Measurements from ENCODE around the gene KLHDC4.

KLHDC4 gene

DNA sequence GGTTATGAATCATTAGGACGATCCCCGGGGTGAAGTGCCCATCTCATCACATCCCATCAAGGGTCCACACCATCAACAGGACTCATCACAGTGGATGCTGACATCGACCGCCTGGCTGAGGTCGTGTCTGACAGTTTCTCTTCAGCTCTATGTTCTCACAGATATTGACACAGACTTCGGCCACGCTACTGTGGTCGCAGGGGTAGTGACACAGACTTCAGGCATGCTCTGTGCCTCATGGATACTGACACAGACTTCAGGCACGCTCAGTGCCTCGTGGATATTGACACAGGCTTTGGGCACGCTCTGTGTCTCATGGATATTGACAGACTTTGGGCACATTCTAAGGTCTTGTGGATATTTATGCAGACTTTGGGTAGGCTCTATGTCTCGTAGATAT is 50.1 kb downstream of the KLHDC4 start:
- DNase-seq: no peak

DNA sequence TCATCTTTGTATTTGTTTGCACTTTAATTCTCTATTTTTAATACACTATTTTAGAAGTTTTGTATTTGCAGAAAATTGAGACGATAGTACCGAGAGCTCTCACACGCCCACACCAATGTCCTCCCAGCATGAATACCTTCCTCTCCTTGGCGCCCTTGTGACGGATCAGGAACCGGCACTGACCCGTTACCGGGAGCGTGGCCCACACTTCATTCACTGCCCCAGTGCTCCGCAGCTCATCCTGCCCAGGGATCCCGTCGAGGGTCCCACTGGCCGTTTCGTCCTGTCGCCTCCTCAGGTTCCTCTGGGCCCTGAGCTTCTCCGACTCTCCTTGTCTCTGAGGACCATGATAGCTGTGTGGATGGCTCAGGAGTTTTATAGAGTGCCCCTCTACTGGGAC is 50.6 kb downstream of the KLHDC4 start:
- DNase-seq: no peak

DNA sequence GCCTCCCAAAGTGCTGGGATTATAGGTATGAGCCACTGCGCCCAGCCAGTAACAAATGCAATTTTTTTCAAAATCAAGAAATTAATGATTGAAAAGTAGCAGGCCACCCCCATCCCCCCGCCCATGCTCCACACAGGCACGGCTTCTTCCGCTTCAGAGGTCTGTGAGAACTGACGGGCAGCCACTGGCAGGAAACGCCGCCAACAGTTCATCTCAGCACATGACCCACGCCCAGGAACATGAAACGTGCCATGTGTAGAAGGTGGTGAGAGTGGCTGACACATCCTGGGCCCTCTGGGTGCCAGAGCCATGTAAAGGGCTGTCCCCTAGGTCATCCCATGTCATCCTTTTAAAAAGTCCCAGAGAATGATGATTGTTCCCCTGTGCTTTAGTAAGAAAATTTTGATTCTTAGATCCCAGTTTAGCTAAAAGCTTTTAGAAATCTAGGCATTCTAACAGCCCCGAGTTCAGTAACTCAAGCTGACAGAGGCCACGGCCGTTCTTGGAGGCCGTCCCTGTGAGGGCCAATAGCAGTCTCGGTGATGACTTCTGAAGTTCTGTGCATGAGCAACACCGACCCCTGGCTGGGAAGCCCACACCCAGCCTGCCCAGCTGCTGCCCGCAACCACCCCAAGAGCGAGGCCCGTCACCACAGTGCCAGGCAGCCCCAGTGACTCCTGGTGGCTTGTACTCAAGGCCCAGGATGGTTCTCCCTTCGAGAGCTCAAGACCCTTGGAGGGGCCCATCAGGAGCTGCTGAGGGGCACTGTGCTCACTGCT is 52.1 kb downstream of the KLHDC4 start:
- DNase-seq: peak; percentile 12

DNA sequence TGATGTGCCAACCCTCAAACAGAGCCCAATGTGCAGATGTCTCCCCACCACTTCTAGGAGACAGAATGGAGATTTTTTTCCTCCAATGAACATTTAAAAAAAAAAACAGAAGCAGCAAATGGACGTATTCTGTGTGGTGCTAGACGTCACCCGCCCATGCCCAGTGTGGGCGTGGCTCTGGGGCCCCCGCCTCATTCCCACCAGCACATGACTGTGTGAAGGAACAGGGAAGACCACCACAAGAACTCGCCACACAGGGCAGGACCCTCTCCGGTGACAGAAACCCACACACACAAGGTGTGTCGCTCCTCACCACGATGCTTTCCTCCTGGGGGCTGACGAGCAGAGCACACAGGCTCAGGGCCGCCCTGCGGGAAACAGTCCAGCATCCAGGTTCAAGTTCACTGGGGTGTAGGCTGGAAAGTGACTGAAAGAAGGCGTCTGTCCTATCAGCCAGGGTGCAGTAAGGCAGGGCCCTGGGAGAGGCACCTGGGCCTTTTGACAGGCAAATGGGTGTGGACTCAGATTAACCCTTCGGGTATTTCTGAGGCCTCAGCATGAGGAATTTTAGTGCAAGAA is 53.5 kb downstream of the KLHDC4 start:
- no peak for DNase-seq

DNA sequence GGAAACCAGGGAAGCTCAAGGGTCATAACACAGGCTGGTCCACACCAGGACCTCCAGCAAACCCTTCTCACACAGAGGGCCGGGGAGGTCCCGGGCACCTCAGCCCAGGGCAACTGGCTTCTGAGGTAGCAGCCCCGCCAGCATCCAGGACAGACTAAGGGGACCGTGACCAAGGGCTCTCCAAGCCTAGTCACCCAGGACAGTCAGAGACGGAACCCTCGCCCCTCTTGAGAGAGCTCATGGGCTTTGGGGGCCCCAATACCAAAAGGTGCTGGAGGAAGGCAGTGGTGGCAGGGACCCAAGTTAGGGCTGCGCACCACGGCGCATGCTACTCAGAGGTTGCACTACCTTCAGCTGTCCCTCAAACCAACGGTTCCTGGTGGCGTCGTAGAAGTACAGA is 54.9 kb downstream of the KLHDC4 start:
- no peak for DNase-seq

DNA sequence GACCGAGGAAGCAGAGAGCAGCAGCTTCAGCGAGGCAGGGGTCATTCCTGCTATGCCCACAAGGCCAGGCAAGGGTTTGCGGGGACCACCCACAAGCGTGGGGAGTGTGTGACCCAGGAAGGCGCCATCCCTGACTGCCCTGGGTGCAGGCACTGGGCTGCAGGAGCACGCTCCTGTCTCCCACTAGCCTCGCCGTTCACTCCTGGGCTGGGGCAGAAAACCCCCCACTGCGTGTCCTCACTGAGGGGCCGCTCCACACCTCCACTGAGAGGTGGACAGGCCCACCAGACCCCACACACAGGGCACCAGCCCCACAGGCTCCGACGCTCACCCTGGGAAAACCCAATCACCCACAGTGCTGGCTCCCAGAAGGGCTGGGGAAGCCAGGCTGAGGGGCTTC is 56.1 kb downstream of the KLHDC4 start:
- DNase-seq: no peak

DNA sequence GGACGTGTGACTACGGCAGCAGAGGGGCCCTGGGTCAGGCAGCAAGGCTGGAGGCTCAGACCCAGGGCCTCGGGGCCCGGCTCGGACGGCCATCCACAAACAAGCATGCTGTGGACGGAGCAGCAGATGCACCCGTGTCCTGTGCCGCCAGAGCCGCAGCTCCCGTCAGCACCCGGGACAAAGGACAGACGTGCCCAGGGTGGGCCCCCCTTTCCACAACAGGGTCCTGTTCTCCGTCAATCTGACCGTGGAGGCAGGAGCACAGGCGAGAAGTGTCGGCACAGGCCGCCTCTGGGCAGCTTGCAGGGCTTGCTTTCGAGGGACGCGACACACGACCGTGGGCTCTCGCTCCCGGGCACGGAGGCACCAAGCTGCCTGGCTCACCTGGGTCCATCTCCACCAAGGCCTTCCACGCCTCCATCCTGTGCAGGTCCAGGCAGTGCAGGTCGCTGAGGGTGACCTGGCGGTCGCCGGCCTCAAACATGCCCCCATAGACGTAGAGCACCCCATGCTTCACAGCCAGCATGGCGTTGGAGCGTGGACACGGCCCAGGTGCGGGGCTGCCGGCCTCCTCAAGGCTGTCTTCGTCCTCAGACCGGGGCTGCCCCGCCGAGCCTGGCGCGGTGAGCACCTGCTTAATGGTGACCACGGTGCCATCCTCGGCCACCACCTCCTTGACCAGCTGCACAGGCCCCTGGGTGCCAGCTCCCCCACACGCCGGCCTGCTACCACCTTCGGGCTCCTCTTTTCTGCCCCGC is 56.7 kb downstream of the KLHDC4 start:
- DNase-seq: no peak

DNA sequence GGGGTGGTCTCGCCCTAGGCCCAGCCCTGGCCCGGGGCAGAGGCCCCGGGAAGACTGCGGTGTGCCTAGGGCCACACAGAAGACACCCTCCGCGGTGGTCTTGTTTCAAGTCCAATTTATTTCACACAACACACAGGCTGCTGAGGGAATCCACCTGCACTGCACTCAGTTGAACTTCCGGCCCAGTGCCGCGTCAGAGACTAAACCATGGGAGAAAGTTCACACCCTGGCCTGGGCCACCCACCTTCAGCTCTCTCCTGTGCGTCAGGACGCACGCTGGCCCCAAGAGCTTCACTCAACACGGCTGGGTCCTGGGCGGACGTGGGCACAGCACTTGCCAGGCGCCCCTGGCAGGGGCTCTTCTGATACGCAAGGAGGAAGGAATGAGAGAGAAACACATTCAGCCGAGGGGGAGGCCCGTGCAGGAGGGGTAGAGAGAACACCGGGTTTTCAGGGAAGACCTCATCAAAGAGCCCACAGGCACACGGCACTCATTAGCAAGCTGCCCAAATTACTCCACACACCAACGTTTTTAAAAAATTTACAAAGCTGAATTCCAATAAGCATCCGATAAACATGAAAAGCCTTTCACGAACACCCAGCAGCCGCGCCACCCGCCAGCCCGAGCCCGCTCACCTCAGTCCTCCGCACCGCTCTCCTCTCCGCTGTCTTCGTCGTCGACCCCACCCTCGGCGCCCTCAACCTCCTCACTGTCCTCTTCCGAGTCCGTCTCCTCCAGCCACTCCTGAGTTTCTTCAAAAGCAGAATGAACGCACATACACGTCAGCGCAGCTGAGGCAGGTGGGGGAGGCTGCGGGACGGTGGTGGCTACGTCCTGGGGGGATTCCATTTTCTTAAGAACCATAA is 57.8 kb downstream of the KLHDC4 start:
- DNase-seq: no peak

DNA sequence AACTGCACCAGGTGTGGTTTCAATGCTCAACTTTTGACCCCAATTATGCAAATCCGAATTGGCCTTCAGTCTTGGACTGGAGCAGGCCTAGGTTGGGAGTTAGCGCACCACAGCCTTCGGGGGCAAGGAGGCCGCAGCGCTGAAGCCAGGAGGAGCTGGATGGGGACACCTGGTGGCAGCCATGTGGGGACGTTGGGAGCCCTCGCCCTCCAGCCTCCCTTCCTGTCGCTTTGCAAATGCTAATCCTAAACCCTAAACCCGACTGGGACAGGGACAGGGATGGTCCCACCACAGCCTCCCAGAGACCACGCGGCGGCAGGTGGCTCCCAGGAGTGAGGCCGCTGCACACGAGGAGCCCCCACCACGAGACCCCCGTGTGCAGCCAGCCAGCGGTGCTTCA is 58.7 kb downstream of the KLHDC4 start:
- DNase-seq: no peak

DNA sequence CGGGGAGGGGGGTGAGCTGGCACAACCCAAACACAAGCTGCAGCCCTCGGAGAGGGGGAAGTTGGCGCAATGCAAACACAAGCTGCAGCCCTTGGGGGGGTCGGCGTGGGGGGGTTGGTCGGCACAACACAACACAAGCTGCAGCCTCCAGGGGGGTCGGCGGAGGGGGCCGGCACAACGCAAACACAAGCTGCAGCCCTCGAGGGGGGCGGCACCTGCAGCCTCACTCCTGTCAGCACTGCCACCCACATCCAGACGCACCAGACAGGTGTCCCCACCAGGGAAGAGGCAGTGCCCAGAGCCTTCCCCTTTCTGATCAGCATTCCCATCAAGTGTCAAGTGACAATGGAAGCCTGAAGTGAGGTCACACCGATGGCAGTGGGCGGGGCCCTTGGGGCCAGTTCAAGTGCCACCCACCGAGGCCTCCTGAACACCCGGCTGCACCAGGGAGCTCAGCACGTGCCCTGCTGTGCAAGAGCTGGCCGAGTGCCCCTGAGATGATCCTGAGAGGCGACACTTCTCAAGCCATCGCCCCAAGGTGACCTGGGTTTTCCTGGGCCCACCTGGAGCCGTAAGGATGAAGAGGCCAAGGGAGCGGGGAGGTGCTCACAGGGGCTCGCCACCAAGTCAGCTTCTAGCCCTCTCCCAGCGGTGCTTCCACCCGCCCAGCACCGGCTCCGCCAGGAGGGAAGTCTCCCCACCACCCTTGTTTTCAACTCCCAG is 59.3 kb downstream of the KLHDC4 start:
- DNase-seq: no peak

DNA sequence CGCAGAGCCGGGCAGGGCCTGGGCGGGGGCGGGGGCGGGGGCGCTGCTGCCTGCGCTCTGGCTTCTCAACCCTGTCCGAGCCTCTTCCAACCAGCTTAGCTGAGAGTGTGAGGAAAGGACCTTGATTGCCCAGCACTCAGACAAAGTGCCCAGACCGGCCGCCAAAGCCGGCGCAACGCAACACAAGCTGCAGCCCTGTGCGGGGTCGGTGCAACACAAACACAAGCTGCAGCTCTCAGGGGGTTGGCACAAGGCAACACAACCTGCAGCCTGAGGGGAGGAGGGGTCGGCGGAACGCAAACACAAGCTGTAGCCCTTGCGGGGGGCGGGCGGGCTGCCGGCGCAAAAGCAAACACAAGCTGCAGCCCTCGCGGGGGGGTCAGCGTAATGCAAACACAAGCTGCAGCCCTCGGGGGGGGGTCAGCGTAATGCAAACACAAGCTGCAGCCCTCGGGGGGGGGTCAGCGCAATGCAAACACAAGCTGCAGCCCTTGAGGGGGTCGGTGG is 60.0 kb downstream of the KLHDC4 start:
- no peak for DNase-seq

DNA sequence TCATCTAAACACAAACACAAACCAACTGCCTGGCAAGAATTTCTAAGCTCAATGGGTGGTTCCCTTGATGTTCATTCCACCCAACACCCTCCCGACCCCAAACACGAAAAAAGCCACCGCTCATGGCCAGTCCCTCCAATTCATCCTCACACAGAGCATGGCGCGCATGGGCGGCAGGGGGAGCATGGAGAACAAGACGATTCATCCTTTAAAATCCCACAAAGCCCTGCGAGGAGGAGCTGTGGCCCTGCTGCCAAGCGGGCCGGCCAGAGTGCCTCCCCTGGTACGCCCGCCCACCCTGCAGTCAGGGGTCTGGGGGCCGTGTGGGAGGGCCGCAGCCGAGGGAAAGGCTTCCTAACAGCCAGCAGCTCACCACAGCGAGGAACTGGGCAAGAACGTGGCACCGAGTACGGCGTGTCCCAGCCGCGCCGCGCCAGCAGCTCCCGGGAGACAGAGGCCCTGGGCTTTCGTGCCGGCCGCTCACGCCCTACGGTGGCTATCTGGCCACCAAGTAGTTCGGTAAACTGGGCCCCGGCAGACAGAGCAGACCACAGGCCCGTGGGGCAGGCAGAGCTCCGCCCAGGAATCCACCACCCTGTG is 60.9 kb downstream of the KLHDC4 start:
- DNase-seq: no peak

DNA sequence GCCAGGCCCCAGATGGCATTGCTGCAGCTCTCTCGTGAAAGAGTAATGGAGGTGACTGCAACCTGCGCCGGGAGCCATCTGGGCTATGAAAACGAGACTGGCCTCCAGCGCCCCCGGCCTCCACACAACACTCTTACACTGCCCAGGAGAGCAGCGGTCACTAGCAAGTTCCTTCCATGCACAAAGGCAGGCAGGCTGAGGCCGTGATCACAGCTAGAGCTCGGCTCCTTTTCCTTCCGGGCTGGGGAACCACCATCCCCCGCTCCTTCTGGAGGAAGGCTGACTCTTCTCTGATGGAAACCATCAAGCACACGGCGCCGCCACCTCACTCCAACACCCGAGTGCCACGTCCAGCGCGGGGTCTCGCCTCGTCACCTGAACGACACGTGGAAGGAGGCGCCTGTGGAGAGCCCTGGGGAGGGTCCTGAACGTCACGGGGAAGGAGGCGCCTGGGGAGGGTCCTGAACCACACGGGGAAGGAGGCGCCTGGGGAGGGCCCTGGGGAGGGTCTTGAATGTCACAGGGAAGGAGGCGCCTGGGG is 61.9 kb downstream of the KLHDC4 start:
- no peak for DNase-seq

DNA sequence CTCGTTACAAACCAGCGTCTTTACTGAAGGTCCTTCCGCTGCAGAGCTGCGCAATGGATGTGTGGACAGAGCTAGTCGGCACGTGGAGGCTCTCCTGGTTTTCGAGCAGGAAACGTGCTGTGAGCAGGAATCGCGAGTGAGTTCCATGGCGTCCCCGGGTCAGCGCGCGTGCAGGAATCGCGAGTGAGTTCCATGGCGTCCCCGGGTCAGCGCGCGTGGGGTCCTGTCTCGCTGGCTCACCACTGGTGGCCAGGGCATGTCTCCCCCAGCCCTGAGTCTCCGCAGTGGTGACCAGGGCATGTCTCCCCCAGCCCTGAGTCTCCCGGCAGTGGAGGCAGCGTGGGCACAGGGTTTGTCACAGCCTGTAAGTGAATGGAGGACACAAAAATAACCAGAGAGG is 62.7 kb downstream of the KLHDC4 start:
- no peak for DNase-seq

DNA sequence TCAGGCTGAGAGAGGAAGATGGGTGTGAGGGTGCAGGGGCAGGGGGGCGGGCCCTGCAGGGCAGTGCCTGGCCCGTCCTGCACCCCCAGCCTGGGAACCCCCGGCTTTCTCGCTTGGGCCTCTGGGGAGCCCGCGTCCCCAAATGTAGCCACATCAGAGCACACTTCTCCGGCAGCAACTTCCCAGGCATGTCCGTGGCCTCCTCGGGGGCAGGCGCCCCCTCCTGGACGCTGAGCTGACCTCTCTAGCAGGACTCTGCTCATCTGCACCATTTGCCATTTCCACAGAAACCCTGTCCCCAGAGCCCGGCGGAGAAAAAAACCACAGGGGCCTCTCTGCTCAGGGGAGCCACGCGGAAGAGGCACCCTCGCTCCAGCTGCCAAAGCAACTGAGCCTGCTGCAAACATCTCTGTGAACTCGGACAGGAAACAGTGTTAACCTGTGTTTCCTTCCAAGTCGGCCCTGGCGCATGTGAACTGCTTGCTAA is 63.4 kb downstream of the KLHDC4 start:
- DNase-seq: peak; percentile 7

DNA sequence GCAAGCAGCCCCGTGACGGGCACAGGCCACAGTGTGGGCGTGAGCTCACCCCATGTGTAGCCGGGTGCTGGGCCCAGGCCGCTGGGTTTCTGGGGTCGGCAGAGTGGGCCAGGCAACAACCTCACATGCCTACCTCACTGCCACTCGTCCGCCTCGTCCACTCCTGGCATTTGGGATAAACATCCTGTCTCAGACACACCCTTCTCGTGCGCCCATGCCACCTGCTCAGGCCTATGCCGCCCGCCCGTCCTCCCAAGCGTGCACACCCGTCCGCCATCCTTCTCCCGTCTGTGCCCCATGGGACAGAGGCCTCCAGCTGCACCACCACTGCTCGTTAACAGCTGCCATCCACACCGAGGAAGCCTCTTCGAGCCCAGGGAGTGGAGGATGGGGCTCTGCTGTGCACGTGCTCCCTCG is 64.3 kb downstream of the KLHDC4 start:
- no peak for DNase-seq

DNA sequence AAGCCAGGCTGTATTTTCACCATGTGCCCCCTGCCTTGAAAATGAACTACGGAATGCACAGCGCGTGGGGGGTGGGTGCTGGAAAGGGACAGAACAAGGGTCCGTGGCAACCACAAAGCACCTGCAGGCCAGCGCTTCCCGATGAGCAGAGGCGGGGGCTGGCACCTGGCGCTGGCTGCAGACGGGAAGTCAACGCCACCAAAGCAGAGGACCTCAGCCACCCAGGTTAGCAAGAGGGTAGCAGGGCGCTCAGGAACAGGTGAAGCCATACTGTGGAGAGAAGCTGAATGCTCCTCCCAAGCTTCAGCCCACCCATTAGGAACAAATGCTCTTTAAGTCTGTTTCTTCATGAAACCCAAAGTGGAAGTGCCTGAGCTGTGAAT is 64.7 kb downstream of the KLHDC4 start:
- DNase-seq: no peak

DNA sequence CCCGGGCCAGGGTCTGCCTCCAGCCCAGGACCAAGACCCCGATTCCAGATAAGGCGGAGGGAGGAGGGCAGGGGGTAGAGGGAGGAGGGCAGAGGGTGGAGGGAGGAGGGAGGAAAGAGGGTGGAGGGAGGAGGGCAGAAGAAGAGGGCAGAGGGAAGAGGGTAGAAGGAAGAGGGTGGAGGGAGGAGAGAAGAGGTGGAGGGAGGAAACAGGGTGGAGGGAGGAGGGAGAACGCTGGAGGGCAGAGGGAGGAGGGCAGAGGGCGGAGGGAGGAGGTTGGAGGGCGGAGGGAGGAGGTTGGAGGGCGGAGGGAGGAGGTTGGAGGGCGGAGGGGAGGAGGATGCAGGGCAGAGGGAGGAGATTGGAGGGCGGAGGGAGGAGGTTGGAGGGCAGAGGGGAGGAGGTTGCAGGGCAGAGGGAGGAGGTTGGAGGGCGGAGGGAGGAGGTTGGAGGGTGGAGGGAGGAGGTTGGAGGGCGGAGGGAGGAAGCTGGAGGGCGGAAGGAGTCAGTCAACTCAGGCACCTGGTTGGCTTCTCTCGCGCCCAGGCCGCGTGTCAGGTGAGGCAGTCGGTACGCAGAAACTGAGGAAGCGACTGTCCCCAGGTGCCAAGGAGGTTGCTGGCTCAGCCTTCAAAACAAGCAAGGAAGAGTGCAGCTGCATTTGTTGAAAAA is 65.2 kb downstream of the KLHDC4 start:
- no peak for DNase-seq

DNA sequence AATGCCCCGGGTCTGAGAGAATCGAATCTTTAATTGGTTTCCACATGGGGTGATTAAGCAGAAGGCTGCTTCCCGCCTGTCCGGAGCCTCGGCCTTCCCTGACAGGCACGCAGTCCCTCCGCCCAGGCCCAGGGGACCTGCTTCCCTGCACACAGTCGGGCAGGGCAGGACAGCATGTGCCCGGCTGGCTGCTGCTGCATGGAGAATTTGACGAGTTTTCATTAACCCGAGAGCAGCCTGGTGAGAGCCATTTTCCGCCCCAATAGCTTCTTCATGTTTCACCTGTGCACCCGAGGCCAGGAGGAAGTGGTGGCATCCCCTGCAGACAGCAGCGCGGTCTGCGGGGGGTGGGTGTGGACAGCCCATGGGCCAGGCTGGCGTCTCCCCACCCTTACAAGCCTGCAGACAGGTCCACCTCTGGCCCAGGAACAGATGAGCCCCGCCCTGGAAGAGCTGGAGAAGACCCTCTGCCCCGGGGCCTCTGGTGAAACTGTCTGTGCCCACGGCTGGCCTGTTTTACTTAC is 67.0 kb downstream of the KLHDC4 start:
- DNase-seq: no peak

DNA sequence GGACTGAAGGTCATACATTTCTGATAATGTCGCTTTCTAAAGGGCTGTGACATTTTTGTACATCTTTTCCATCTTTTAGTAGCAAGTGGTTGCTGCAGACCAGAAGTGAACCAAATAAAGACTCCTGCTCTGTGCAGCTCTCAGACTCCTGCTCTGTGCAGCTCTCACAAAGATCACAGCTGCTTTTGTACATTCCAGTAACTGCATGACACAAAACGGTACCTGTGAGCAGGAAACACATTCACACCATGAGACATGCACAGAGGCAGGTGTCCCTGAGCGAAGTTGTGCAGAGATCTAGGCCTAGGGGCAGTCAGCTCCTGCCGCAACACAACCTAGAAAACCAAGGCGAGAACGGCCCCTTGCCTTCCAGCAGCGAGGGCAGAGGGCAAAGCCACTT is 67.5 kb downstream of the KLHDC4 start:
- no peak for DNase-seq

Data from effector CD8-positive, alpha-beta T cell (primary cell).